Lung (tissue), 12 donors: ENCODE data around the gene ME2. TPM values are rescaled to one million over a fixed set of nuclear protein-coding genes. Genes with fewer than 3 reads are reported as not detected.

Experiments
- ATAC-seq: fragments of 200-7000 bp; cut with Tn5 transposase; one replicate; pipeline ENCODE4 v1.9.1; 2020; ENCODE audit warnings: moderate number of reproducible peaks; ENCODE audit not compliant: insufficient read depth, low FRiP score
- DNase-seq, 3 donors: peaks; one replicate each; pipeline ENCODE4 v3.0.0-alpha.2; 2013 to 2017
- H3K27ac ChIP-seq, 2 donors: one replicate each; pipeline ENCODE4 v1.5.1; 2013; ENCODE audit warnings: mild to moderate bottlenecking in 2 of 2, moderate library complexity in 2 of 2, control low read depth in 1 of 2, inconsistent platforms in 1 of 2, low read depth in 1 of 2, low read length in 1 of 2
- H3K27me3 ChIP-seq, 3 donors: one replicate each; pipeline ENCODE4 v1.5.1; 2013; ENCODE audit warnings: low read length in 2 of 3; ENCODE audit not compliant: control insufficient read depth in 3 of 3, insufficient read depth in 3 of 3
- H3K36me3 ChIP-seq, 4 donors: one replicate each; pipeline ENCODE4 v1.5.1; 2013; ENCODE audit warnings: low read length in 4 of 4, mild to moderate bottlenecking in 1 of 4, moderate library complexity in 1 of 4; ENCODE audit not compliant: control insufficient read depth in 4 of 4, insufficient read depth in 4 of 4
- H3K4me1 ChIP-seq, 5 donors: one replicate each; pipeline ENCODE4 v1.5.1; 2013; ENCODE audit warnings: low read length in 5 of 5, mild to moderate bottlenecking in 2 of 5, moderate library complexity in 1 of 5; ENCODE audit not compliant: control insufficient read depth in 5 of 5, insufficient read depth in 5 of 5
- H3K4me3 ChIP-seq: one replicate; pipeline ENCODE4 v1.5.1; 2013; ENCODE audit warnings: mild to moderate bottlenecking, control low read depth, moderate library complexity
- H3K9ac ChIP-seq, 2 donors: one replicate each; pipeline ENCODE4 v1.5.1; 2013; ENCODE audit warnings: low read length in 2 of 2, control low read depth in 1 of 2; ENCODE audit not compliant: insufficient read depth in 1 of 2
- H3K9me3 ChIP-seq, 4 donors: one replicate each; pipeline ENCODE4 v1.5.1; 2013; ENCODE audit warnings: low read length in 3 of 4, mild to moderate bottlenecking in 1 of 4, moderate library complexity in 1 of 4; ENCODE audit not compliant: control insufficient read depth in 4 of 4, insufficient read depth in 3 of 4
- WGBS, 2 donors: extraction: QIAGEN DNeasy Blood & Tissue Kit; methylation state at CpG; one replicate each; pipeline ENCODE4 v1.1.7; 2013; 5-methylcytosine and 5-hydroxymethylcytosine counted together
- polyA plus RNA-seq, 2 donors: library from polyadenylated mRNA; stranded (reverse); fragments of 200-250 nt; gene quantifications; one replicate each; pipeline ENCODE4 v1.2.1, GENCODE V29; 2013
- total RNA-seq, 2 donors: library from RNA; depleted of rRNA in 1 of 2; stranded (reverse); fragments of >200 nt in 1 of 2; gene quantifications; one replicate each; pipeline ENCODE4 v1.2.1, GENCODE V29; 2014 to 2021
- TF ChIP-seq, protein P1 (sequence below): IDR thresholded peaks from 2 replicates; pipeline ENCODE4 v1.5.1; 2012; ENCODE audit warnings: mild to moderate bottlenecking; ENCODE audit errors: control extremely low read depth, extremely low read depth
- donor health status: control.
- donor health status: control.
- donor health status: Bipolar disorder and iron deficiency.
- donor health status: healthy.
- donor health status: DM: yes; HTN: yes; CAD: no.

ME2 gene
- total and polyA plus RNA-seq, 4 donors: 17.9 to 52.0 (median 34.0) TPM

DNA sequence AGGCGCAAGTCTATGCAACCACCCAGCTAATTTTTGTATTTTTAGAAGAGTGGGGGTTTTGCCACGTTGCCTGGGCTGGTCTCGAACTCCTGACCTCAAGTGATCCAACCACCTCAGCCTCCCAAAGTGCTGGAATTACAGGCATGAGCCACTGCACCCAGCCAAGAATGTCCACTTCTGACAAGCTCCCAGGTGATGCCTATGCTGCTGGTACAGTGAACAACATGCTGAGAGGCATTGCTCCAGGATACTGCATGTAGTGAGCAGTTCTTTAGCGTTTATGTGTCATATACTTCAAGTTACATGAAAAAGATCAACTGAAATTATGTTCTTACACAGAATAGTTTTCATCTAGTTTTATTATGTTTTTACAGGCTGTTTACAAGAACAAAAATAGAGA is 71.7 kb downstream of the ME2 start:
- Histone ChIP-seq H3K9me3 (no peaks in the 10 kb centered on the region), H3K36me3 (peaks cover 0 to 4% (median 0%) of the 10 kb centered on the region in 4 donors), H3K4me1 (no peaks in the 10 kb centered on the region), H3K9ac (no peak overlapping the region), H3K4me3 (no peak overlapping the region), H3K27ac (no peak overlapping the region), H3K27me3 (no peaks in the 10 kb centered on the region)
- no peak for ATAC-seq
- DNase-seq: no peak
- WGBS, 2 donors: 89 to 90% methylated on average over 4 of the region's 4 CpGs
- TF ChIP-seq, protein P1, sequence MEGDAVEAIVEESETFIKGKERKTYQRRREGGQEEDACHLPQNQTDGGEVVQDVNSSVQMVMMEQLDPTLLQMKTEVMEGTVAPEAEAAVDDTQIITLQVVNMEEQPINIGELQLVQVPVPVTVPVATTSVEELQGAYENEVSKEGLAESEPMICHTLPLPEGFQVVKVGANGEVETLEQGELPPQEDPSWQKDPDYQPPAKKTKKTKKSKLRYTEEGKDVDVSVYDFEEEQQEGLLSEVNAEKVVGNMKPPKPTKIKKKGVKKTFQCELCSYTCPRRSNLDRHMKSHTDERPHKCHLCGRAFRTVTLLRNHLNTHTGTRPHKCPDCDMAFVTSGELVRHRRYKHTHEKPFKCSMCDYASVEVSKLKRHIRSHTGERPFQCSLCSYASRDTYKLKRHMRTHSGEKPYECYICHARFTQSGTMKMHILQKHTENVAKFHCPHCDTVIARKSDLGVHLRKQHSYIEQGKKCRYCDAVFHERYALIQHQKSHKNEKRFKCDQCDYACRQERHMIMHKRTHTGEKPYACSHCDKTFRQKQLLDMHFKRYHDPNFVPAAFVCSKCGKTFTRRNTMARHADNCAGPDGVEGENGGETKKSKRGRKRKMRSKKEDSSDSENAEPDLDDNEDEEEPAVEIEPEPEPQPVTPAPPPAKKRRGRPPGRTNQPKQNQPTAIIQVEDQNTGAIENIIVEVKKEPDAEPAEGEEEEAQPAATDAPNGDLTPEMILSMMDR: no peak

DNA sequence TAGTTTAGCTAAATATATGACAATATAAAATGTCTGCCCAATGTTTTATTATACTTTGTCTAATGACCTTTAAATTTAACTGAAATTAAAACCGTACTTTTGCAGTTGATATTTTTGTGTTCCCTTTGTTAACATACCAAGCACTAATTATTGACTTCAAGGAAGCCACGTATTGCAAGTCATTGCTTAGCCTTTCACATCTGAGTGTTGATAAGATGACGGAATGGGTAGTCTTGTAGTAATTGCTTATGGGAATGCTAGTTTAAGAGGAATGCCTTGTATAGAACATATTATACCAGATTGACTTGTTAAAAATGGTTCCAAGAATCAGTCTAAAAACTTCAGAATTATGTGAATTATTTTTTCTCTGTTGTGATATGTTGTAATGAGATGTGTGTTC is 74.9 kb downstream of the ME2 start:
- no peaks in the 10 kb centered on the region for H3K27me3 ChIP-seq
- H3K9ac ChIP-seq: no peak overlapping the region
- TF ChIP-seq, protein P1: no peak
- H3K9me3 ChIP-seq: no peaks in the 10 kb centered on the region
- no peaks in the 10 kb centered on the region for H3K36me3 ChIP-seq
- ATAC-seq (no peak), DNase-seq (no peak)
- WGBS, 2 donors: 84 to 89% methylated on average over 3 of the region's 3 CpGs
- no peak overlapping the region for H3K4me3 ChIP-seq
- H3K4me1 ChIP-seq: no peaks in the 10 kb centered on the region
- H3K27ac ChIP-seq: no peak overlapping the region

DNA sequence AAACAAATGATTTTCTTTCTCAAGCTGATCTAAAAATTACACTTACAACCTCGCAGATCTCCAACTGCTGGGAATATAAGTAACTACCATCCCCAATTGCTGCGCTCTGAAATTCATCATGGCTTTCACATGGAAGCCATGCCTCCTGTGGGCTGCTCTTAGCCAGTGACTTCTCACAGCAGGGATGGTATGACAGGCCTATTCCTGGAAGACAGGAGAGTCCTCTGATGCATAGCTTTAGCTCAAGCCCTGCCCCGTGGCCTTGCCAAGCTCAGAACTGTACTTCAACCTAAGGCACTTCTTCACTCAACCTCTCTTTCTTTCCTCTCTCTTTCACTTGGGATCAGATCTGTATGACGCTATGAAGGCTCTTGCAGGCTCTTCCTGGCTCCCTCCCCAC is 76.3 kb downstream of the ME2 start:
- TF ChIP-seq, protein P1: no peak
- no peaks in the 10 kb centered on the region for H3K9me3 ChIP-seq
- no peaks in the 10 kb centered on the region for H3K36me3 ChIP-seq
- no peak overlapping the region for H3K27ac ChIP-seq
- H3K9ac ChIP-seq: no peak overlapping the region
- no peak overlapping the region for H3K4me3 ChIP-seq
- no peaks in the 10 kb centered on the region for H3K27me3 ChIP-seq
- DNase-seq (no peak), ATAC-seq (no peak)
- 91 to 96% methylated on average over 4 of the region's 4 CpGs for WGBS, 2 donors
- no peaks in the 10 kb centered on the region for H3K4me1 ChIP-seq

DNA sequence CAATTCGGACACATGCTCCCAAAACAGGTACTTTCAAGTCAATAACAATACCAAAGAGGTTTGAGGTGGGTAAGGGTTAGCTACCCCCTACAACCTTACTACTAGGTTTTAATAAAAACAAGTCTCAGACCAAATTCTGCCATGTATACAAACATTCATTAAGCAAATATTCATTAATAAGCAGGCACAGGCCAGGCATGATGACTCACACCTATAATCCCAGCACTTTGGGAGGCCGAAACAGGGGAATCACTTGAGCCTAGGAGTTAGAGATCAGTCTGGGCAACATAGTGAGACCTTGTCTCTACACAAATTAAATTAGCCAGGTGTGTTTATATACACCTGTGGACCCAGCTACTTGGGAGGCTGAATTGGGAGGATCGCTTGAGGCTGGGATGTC is 77.2 kb downstream of the ME2 start:
- Histone ChIP-seq H3K4me3 (no peak overlapping the region), H3K9ac (no peak overlapping the region), H3K27me3 (no peaks in the 10 kb centered on the region), H3K4me1 (no peaks in the 10 kb centered on the region), H3K27ac (no peak overlapping the region), H3K9me3 (no peaks in the 10 kb centered on the region), H3K36me3 (no peaks in the 10 kb centered on the region)
- 96 to 98% methylated on average over 3 of the region's 3 CpGs for WGBS, 2 donors
- TF ChIP-seq, protein P1: no peak
- ATAC-seq (no peak), DNase-seq (no peak)
